SK-N-SH (cell line): Measurements from ENCODE around the gene NR6A1. TPM values are rescaled to one million over a fixed set of nuclear protein-coding genes. Genes with fewer than 3 reads are reported as not detected.
A peak's percentile ranks its signal among the peaks of the same experiment; 100 is the strongest.

Experiments used
- CTCF ChIA-PET: fragments of 300-600, 350-600 bp; formaldehyde crosslinking; extraction: SDS; loops from one replicate; lab custom pipeline; 2021; lab: Yijun Ruan, JAX
- POLR2A ChIA-PET: fragments of 350-600 bp; sonication (Branson Sonifier 250); formaldehyde crosslinking; extraction: SDS; loops from one replicate; lab custom pipeline; 2020; ENCODE audit warnings: antibody characterized with exemption, inconsistent platforms; lab: Yijun Ruan, JAX
- DNase-seq: peaks from one replicate; pipeline ENCODE4 v3.0.0; 2012
- H2AFZ ChIP-seq: fragments of 200-600 bp; sonication (generic); 2 replicates; pipeline ENCODE4 v1.8.1; 2016; ENCODE audit warnings: antibody characterized with exemption, mild to moderate bottlenecking, low read depth
- H3F3A ChIP-seq: fragments of 200-600 bp; sonication (generic); replicated peaks from 2 replicates; pipeline ENCODE3; 2016; ENCODE audit warnings: antibody characterized with exemption, mild to moderate bottlenecking; ENCODE audit not compliant: insufficient read depth
- H3K27ac ChIP-seq, 2 experiments: fragments of 200-500 bp in 1 of 2; fragments of 200-600 bp in 1 of 2; sonication (Bioruptor generic) in 1 of 2; sonication (generic), shearing (Covaris generic) in 1 of 2; 2 replicates each; pipeline versions ENCODE4 v1.5.1 to v1.6.1; 2014 to 2016; ENCODE audit warnings: low read depth in 2 of 2, inconsistent platforms in 1 of 2, low read length in 1 of 2, mild to moderate bottlenecking in 1 of 2, mixed read lengths in 1 of 2
- H3K27me3 ChIP-seq: fragments of 200-600 bp; sonication (generic), shearing (Covaris generic); 2 replicates; pipeline ENCODE4 v1.6.1; 2016; ENCODE audit warnings: mixed run types; ENCODE audit not compliant: insufficient read depth
- H3K36me3 ChIP-seq, 2 experiments: fragments of 200-500 bp in 1 of 2; fragments of 200-600 bp in 1 of 2; sonication (Bioruptor generic) in 1 of 2; sonication (generic) in 1 of 2; replicated peaks in 1 of 2; 2 replicates each; pipeline versions ENCODE3 to v1.5.1; 2014 to 2016; ENCODE audit warnings: low read length in 1 of 2, mild to moderate bottlenecking in 1 of 2; ENCODE audit not compliant: insufficient read depth in 2 of 2, control insufficient read depth in 1 of 2
- H3K4me1 ChIP-seq, 2 experiments: fragments of 200-500 bp in 1 of 2; fragments of 200-600 bp in 1 of 2; sonication (Bioruptor generic) in 1 of 2; sonication (generic), shearing (Covaris generic) in 1 of 2; 2 replicates each; pipeline versions ENCODE4 v1.5.1 to v1.6.1; 2014 to 2016; ENCODE audit warnings: low read depth in 1 of 2, low read length in 1 of 2, mixed run types in 1 of 2; ENCODE audit not compliant: insufficient read depth in 2 of 2, control insufficient read depth in 1 of 2
- H3K4me2 ChIP-seq: fragments of 200-600 bp; sonication (generic), shearing (Covaris generic); 2 replicates; pipeline ENCODE4 v1.6.1; 2017; ENCODE audit warnings: mixed run types
- H3K4me3 ChIP-seq, 2 experiments: fragments of 200-500 bp in 1 of 2; fragments of 200-600 bp in 1 of 2; sonication (Bioruptor generic) in 1 of 2; sonication (generic), shearing (Covaris generic) in 1 of 2; 2 replicates each; pipeline versions ENCODE4 v1.5.1 to v1.8.1; 2014 to 2016; ENCODE audit warnings: low read depth in 2 of 2, inconsistent platforms in 1 of 2, low read length in 1 of 2, mild to moderate bottlenecking in 1 of 2, mixed read lengths in 1 of 2, moderate library complexity in 1 of 2
- H3K79me2 ChIP-seq: fragments of 200-600 bp; sonication (generic); 2 replicates; pipeline ENCODE4 v1.8.1; 2017; ENCODE audit warnings: mild to moderate bottlenecking; ENCODE audit not compliant: insufficient read depth
- H3K9ac ChIP-seq: fragments of 200-600 bp; sonication (generic); 2 replicates; pipeline ENCODE4 v1.6.1; 2017; ENCODE audit warnings: mixed run types
- H3K9me2 ChIP-seq: fragments of 200-600 bp; sonication (generic); 2 replicates; pipeline ENCODE4 v1.6.1; 2017; ENCODE audit warnings: mixed run types
- H3K9me3 ChIP-seq: fragments of 200-600 bp; sonication (generic); 2 replicates; pipeline ENCODE4 v1.6.1; 2017; ENCODE audit warnings: mixed run types, mild to moderate bottlenecking, moderate library complexity
- H4K20me1 ChIP-seq: fragments of 200-600 bp; sonication (generic); 2 replicates; pipeline ENCODE4 v1.6.1; 2017; ENCODE audit warnings: mild to moderate bottlenecking, mixed run types; ENCODE audit not compliant: insufficient read depth
- EP300 ChIP-seq, 2 experiments: IDR thresholded peaks; 2 replicates each; pipeline versions ENCODE4 v1.4.0 to v1.6.1; 2012; ENCODE audit warnings: borderline replicate concordance in 1 of 2, low read depth in 1 of 2, low read length in 1 of 2
- EZH2phosphoT487 ChIP-seq: fragments of 200-600 bp; sonication (generic); IDR thresholded peaks from 2 replicates; pipeline ENCODE4 v1.6.1; 2017; ENCODE audit warnings: low read depth, mixed run types, mild to moderate bottlenecking, antibody characterized with exemption, moderate library complexity, borderline replicate concordance
- FOSL2 ChIP-seq: IDR thresholded peaks from 2 replicates; pipeline ENCODE4 v1.4.0; 2012; ENCODE audit warnings: low read depth, mild to moderate bottlenecking, moderate library complexity, borderline replicate concordance
- FOXJ3 ChIP-seq: sonication (generic); formaldehyde crosslinking; IDR thresholded peaks from 2 replicates; pipeline ENCODE4 v1.5.1; 2020; ENCODE audit warnings: mild to moderate bottlenecking, missing genetic modification reagents
- FOXM1 ChIP-seq: IDR thresholded peaks from 2 replicates; pipeline ENCODE4 v1.4.0; 2012; ENCODE audit warnings: low read depth, mild to moderate bottlenecking
- GABPA ChIP-seq: IDR thresholded peaks from 2 replicates; pipeline ENCODE4 v1.4.0; 2012; ENCODE audit warnings: low read depth, mild to moderate bottlenecking
- GATA2 ChIP-seq: sonication (generic); formaldehyde crosslinking; IDR thresholded peaks from 2 replicates; pipeline ENCODE4 v1.5.0; 2020; ENCODE audit warnings: mild to moderate bottlenecking, missing genetic modification reagents
- JUND ChIP-seq: IDR thresholded peaks from 2 replicates; pipeline ENCODE4 v1.4.0; 2012
- NFIC ChIP-seq: IDR thresholded peaks from 2 replicates; pipeline ENCODE4 v1.4.0; 2012; ENCODE audit warnings: borderline replicate concordance
- POLR2AphosphoS5 ChIP-seq: IDR thresholded peaks from 2 replicates; pipeline ENCODE4 v1.6.1; 2012; ENCODE audit warnings: low read depth, low read length
- RAD21 ChIP-seq: IDR thresholded peaks from 2 replicates; pipeline ENCODE4 v1.6.1; 2012; ENCODE audit warnings: mild to moderate bottlenecking, low read length
- RXRA ChIP-seq: IDR thresholded peaks from 2 replicates; pipeline ENCODE4 v1.4.0; 2012; ENCODE audit warnings: low read depth, mild to moderate bottlenecking, borderline replicate concordance
- SMC3 ChIP-seq: IDR thresholded peaks from 2 replicates; pipeline ENCODE4 v1.6.1; 2012; ENCODE audit warnings: low read depth, low read length, improper control_type of control experiment
- TCF12 ChIP-seq: IDR thresholded peaks from 2 replicates; pipeline ENCODE4 v1.4.0; 2012
- TEAD4 ChIP-seq: IDR thresholded peaks from 2 replicates; pipeline ENCODE4 v1.4.0; 2012; ENCODE audit warnings: mild to moderate bottlenecking, borderline replicate concordance; ENCODE audit not compliant: insufficient read depth
- YY1 ChIP-seq: IDR thresholded peaks from 2 replicates; pipeline ENCODE4 v1.4.0; 2012; ENCODE audit warnings: low read depth, mild to moderate bottlenecking
- WGBS: methylation state at CpG from one replicate; pipeline ENCODE4 v1.1.6; 2017; ENCODE audit warnings: low lambda C conversion rate; 5-methylcytosine and 5-hydroxymethylcytosine counted together
- polyA plus RNA-seq, 3 experiments: library from polyadenylated mRNA; depleted of rRNA; stranded (reverse); fragments of >200 nt; gene quantifications; 2 replicates each; pipeline ENCODE4 v1.2.3, GENCODE V29; 2012
- TF ChIP-seq, protein P1 (sequence below): IDR thresholded peaks from 2 replicates; pipeline ENCODE4; 2012
- TF ChIP-seq, protein P2 (sequence below): fragments of 200-600 bp; sonication (generic); IDR thresholded peaks from 2 replicates; pipeline ENCODE4 v1.6.1; 2017; ENCODE audit warnings: antibody characterized with exemption, mild to moderate bottlenecking, moderate library complexity
- TF ChIP-seq, protein P3 (sequence below): IDR thresholded peaks from 2 replicates; pipeline ENCODE4 v1.4.0; 2012; ENCODE audit warnings: low read depth, borderline replicate concordance
- TF ChIP-seq, protein P4 (sequence below): IDR thresholded peaks from 2 replicates; pipeline ENCODE4 v1.4.0; 2012; ENCODE audit warnings: low read depth

The NR6A1 gene
- polyA plus RNA-seq, 1 of the 3 experiments (the other 2 are of a cell fraction), result 1.2 TPM

DNA sequence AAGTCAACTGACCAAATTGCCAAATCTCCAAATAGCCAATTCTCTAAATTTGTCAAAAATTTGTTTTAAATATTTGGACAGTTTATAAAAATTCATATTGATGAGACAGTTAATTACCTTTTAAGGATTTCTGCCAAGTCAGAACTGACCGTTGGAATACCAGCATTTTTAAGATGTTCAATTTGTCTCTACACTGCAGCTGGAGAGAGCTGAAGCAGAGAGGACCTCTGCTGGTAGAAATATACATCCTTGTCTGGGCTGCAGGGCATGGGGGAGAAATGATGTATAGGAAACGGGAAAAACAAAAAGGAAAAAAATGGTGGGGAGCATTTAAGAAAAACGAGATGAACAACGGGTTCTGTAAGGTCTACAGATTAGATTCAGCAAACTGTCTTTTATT, 16.8 kb downstream of the NR6A1 start:
- H3K27me3 ChIP-seq, result no peaks in the 10 kb centered on the region
- no peaks in the 10 kb centered on the region for H3K9me2 ChIP-seq
- 22% methylated on average over 4 of the region's 4 CpGs for WGBS
- peak overlapping the region in 1 of 2 experiments; percentile 78; a peak in 2 of 4 replicates for H3K27ac ChIP-seq
- no peaks in the 10 kb centered on the region for H3K9me3 ChIP-seq
- peaks cover 23% of the 10 kb centered on the region for H3F3A ChIP-seq
- H3K36me3 ChIP-seq, result no peaks in the 10 kb centered on the region
- DNase-seq, result peak; percentile 31
- no peak for TF ChIP-seq YY1
- TF ChIP-seq FOXM1, result no peak
- TF ChIP-seq, protein P1, sequence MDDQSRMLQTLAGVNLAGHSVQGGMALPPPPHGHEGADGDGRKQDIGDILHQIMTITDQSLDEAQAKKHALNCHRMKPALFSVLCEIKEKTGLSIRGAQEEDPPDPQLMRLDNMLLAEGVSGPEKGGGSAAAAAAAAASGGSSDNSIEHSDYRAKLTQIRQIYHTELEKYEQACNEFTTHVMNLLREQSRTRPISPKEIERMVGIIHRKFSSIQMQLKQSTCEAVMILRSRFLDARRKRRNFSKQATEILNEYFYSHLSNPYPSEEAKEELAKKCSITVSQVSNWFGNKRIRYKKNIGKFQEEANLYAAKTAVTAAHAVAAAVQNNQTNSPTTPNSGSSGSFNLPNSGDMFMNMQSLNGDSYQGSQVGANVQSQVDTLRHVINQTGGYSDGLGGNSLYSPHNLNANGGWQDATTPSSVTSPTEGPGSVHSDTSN, result no peak
- peak; percentile 63 for TF ChIP-seq SMC3
- 0 out of 2 replicates have a peak, but pooled peaks have one; percentile 4 for TF ChIP-seq NFIC
- TF ChIP-seq FOXJ3 (CRISPR knock-in tag), result no peak
- TF ChIP-seq RAD21, result peak; percentile 72
- TF ChIP-seq, protein P2, sequence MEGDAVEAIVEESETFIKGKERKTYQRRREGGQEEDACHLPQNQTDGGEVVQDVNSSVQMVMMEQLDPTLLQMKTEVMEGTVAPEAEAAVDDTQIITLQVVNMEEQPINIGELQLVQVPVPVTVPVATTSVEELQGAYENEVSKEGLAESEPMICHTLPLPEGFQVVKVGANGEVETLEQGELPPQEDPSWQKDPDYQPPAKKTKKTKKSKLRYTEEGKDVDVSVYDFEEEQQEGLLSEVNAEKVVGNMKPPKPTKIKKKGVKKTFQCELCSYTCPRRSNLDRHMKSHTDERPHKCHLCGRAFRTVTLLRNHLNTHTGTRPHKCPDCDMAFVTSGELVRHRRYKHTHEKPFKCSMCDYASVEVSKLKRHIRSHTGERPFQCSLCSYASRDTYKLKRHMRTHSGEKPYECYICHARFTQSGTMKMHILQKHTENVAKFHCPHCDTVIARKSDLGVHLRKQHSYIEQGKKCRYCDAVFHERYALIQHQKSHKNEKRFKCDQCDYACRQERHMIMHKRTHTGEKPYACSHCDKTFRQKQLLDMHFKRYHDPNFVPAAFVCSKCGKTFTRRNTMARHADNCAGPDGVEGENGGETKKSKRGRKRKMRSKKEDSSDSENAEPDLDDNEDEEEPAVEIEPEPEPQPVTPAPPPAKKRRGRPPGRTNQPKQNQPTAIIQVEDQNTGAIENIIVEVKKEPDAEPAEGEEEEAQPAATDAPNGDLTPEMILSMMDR, result peak; percentile 74
- TF ChIP-seq EZH2phosphoT487, result no peak
- no peak overlapping the region for H3K9ac ChIP-seq
- POLR2A ChIA-PET, result no interaction called here
- CTCF ChIA-PET, result interaction anchor here (0.6 to 10.3 kb wide), 14 partner anchors 10 to 203 kb away, joined by 3 to 61 read pairs (median 5); partner anchors contain the start of genes NR6A1 and WDR38
- 0 out of 2 replicates have a peak overlapping the region, but pooled peaks have one; percentile 29 for H3K4me2 ChIP-seq
- peaks cover 7 to 56% of the 10 kb centered on the region in 2 experiments for H3K4me1 ChIP-seq
- no peak overlapping the region for H3K4me3 ChIP-seq
- H4K20me1 ChIP-seq, result no peaks in the 10 kb centered on the region
- H2AFZ ChIP-seq, result no peak overlapping the region
- peaks cover 53% of the 10 kb centered on the region for H3K79me2 ChIP-seq

DNA sequence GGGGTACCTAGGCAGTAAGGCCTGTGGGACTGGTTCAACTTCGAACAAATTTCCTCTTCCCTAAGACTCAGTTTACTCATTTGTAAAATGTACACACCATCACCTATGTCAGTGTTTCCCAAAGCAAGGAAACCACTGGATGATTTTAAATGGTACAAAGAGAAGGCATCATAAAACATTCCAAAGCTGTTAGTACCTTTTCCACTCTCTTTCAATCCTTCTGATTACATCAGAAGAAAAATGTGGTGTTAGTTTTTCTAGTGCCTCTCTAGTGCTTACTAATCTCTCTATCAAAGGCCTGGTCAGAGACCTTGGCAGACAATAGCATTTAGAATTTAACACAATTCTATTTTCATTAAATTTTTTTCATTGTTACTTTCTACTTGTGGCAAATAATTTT, 18.1 kb downstream of the NR6A1 start:
- POLR2A ChIA-PET, result no interaction called here
- Histone ChIP-seq H3K27ac (peak overlapping the region in 1 of 2 experiments; percentile 78; a peak in 3 of 4 replicates), H3K79me2 (peaks cover 58% of the 10 kb centered on the region), H3K27me3 (no peaks in the 10 kb centered on the region), H3K9me2 (no peaks in the 10 kb centered on the region), H3K36me3 (no peaks in the 10 kb centered on the region), H2AFZ (no peak overlapping the region), H4K20me1 (no peaks in the 10 kb centered on the region), H3K9ac (no peak overlapping the region), H3K4me3 (no peak overlapping the region), H3K9me3 (no peaks in the 10 kb centered on the region), H3K4me1 (peaks cover 3 to 43% of the 10 kb centered on the region in 2 experiments; a peak in 3 of 4 replicates), H3K4me2 (peak overlapping the region; percentile 35; the same call in 1 of the 2 replicates), H3F3A (peaks cover 25% of the 10 kb centered on the region)
- 48% methylated on average over 1 of the region's 1 CpG for WGBS
- peak; percentile 29 for DNase-seq
- TF ChIP-seq TEAD4 (peak; percentile 76; the same call in 1 of the 2 replicates), FOSL2 (peak; percentile 50; the same call in 1 of the 2 replicates), RXRA (peak; percentile 40; the same call in 1 of the 2 replicates), RAD21 (no peak), JUND (peak; percentile 72), FOXM1 (no peak), GATA2 (peak; percentile 32; the same call in 1 of the 2 replicates), EP300 (IDR thresholded peaks at IDR 0.05; ENCODE audit: borderline replicate concordance in 1 of 2, low read depth in 1 of 2, low read length in 1 of 2) (0 out of 4 replicates have a peak, but pooled peaks of 1 of the 2 experiments have one; percentile 52), NFIC (peak; percentile 76), POLR2AphosphoS5 (peak; percentile 39; the same call in 1 of the 2 replicates), TCF12 (peak; percentile 81), GABPA (no peak)
- TF ChIP-seq, protein P3, sequence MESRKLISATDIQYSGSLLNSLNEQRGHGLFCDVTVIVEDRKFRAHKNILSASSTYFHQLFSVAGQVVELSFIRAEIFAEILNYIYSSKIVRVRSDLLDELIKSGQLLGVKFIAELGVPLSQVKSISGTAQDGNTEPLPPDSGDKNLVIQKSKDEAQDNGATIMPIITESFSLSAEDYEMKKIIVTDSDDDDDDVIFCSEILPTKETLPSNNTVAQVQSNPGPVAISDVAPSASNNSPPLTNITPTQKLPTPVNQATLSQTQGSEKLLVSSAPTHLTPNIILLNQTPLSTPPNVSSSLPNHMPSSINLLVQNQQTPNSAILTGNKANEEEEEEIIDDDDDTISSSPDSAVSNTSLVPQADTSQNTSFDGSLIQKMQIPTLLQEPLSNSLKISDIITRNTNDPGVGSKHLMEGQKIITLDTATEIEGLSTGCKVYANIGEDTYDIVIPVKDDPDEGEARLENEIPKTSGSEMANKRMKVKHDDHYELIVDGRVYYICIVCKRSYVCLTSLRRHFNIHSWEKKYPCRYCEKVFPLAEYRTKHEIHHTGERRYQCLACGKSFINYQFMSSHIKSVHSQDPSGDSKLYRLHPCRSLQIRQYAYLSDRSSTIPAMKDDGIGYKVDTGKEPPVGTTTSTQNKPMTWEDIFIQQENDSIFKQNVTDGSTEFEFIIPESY, result no peak
- TF ChIP-seq, protein P1, result peak; percentile 75
- TF ChIP-seq, protein P4, sequence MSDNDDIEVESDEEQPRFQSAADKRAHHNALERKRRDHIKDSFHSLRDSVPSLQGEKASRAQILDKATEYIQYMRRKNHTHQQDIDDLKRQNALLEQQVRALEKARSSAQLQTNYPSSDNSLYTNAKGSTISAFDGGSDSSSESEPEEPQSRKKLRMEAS, result 0 out of 2 replicates have a peak, but pooled peaks have one; percentile 54
- CTCF ChIA-PET, result interaction anchor here (0.9 to 10.3 kb wide), 16 partner anchors 10 to 1351 kb away, joined by 3 to 61 read pairs (median 6); partner anchors contain the start of genes OLFML2A and WDR38
